IMR-90 (cell line): ENCODE data around the gene MALSU1. TPM values are rescaled to one million over a fixed set of nuclear protein-coding genes. Genes with fewer than 3 reads are reported as not detected.

Experiments used
- ATAC-seq: fragments of 200-7000 bp; cut with Tn5 transposase; 2 replicates; pipeline ENCODE4 v1.9.1; 2020; ENCODE audit warnings: low read depth, mild to moderate bottlenecking, moderate library complexity
- BruUV-seq: library from RNA; stranded (reverse); fragments of 400-500 nt; replicated peaks from 2 replicates; lab custom pipeline; 2021; lab: Mats Ljungman, UMichigan
- CTCF ChIA-PET: fragments of 300-600 bp; formaldehyde crosslinking; extraction: SDS; loops from one replicate; lab custom pipeline; 2021; ENCODE audit warnings: antibody characterized with exemption; lab: Yijun Ruan, JAX
- POLR2A ChIA-PET: fragments of 300-600 bp; sonication (Branson Sonifier 250); formaldehyde crosslinking; loops from one replicate; lab custom pipeline; 2022; ENCODE audit warnings: antibody characterized with exemption; ENCODE audit not compliant: unreplicated experiment; lab: Charles Lee
- DNase-seq: peaks from one replicate; pipeline ENCODE4 v3.0.0; 2013
- H2AFZ ChIP-seq: replicated peaks from 2 replicates; pipeline ENCODE3; 2013; ENCODE audit warnings: low read length, mild to moderate bottlenecking; ENCODE audit not compliant: poor library complexity
- H2AK5ac ChIP-seq: 2 replicates; pipeline ENCODE4 v1.6.1; 2013; ENCODE audit warnings: low read depth, low read length, inconsistent platforms
- H2AK9ac ChIP-seq: replicated peaks from 2 replicates; pipeline ENCODE3; 2013; ENCODE audit warnings: mild to moderate bottlenecking, low read depth, low read length, moderate library complexity; ENCODE audit not compliant: poor library complexity
- H2BK120ac ChIP-seq: 2 replicates; pipeline ENCODE4 v1.6.1; 2013; ENCODE audit warnings: low read depth, low read length, inconsistent platforms
- H2BK15ac ChIP-seq: 3 replicates; pipeline ENCODE4 v1.6.1; 2013; ENCODE audit warnings: low read depth, low read length, inconsistent platforms
- H2BK20ac ChIP-seq: 2 replicates; pipeline ENCODE4 v1.6.1; 2013; ENCODE audit warnings: low read depth, mild to moderate bottlenecking, inconsistent platforms, low read length, moderate library complexity
- H2BK5ac ChIP-seq: 2 replicates; pipeline ENCODE4 v1.6.1; 2013; ENCODE audit warnings: mild to moderate bottlenecking, low read depth, low read length, inconsistent platforms; ENCODE audit not compliant: poor library complexity, severe bottlenecking
- H3K14ac ChIP-seq: replicated peaks from 2 replicates; pipeline ENCODE4 v1.6.1; 2013; ENCODE audit warnings: low read depth, low read length, inconsistent platforms
- H3K18ac ChIP-seq: 2 replicates; pipeline ENCODE4 v1.6.1; 2013; ENCODE audit warnings: low read depth, low read length, control low read depth
- H3K23ac ChIP-seq: 2 replicates; pipeline ENCODE4 v1.6.1; 2013; ENCODE audit warnings: low read depth, low read length, inconsistent platforms
- H3K27ac ChIP-seq: 2 replicates; pipeline ENCODE4 v1.5.1; 2013; ENCODE audit warnings: mild to moderate bottlenecking, control low read depth, low read length; ENCODE audit not compliant: insufficient read depth
- H3K27me3 ChIP-seq: 2 replicates; pipeline ENCODE4 v1.6.1; 2013; ENCODE audit warnings: low read length; ENCODE audit not compliant: control insufficient read depth, insufficient read depth
- H3K36me3 ChIP-seq: 2 replicates; pipeline ENCODE4 v1.6.1; 2013; ENCODE audit warnings: low read length, mixed read lengths; ENCODE audit not compliant: control insufficient read depth, insufficient read depth
- H3K4ac ChIP-seq: 2 replicates; pipeline ENCODE4 v1.6.1; 2013; ENCODE audit warnings: low read depth, low read length, inconsistent platforms
- H3K4me1 ChIP-seq: 2 replicates; pipeline ENCODE4 v1.6.1; 2013; ENCODE audit warnings: low read length, mixed read lengths; ENCODE audit not compliant: control insufficient read depth, insufficient read depth
- H3K4me2 ChIP-seq: 2 replicates; pipeline ENCODE4 v1.6.1; 2013; ENCODE audit warnings: low read depth, mild to moderate bottlenecking, control low read depth, low read length, moderate library complexity
- H3K4me3 ChIP-seq: 2 replicates; pipeline ENCODE4 v1.5.1; 2013; ENCODE audit warnings: low read depth, mild to moderate bottlenecking, control low read depth, low read length, moderate library complexity; ENCODE audit not compliant: insufficient read depth
- H3K56ac ChIP-seq: 2 replicates; pipeline ENCODE4 v1.6.1; 2013; ENCODE audit warnings: low read length, inconsistent platforms; ENCODE audit not compliant: insufficient read depth; ENCODE audit errors: extremely low read depth
- H3K79me1 ChIP-seq, 2 experiments: 2 replicates each; pipeline ENCODE4 v1.6.1; 2013; ENCODE audit warnings: low read length in 2 of 2, inconsistent platforms in 1 of 2, low read depth in 1 of 2
- H3K9ac ChIP-seq: 2 replicates; pipeline ENCODE4 v1.6.1; 2013; ENCODE audit warnings: low read depth, low read length, control low read depth
- H3K9me1 ChIP-seq: 2 replicates; pipeline ENCODE4 v1.6.1; 2013; ENCODE audit warnings: low read length, inconsistent platforms; ENCODE audit not compliant: insufficient read depth
- H3K9me3 ChIP-seq: 2 replicates; pipeline ENCODE4 v1.6.1; 2013; ENCODE audit warnings: low read length; ENCODE audit not compliant: control insufficient read depth, insufficient read depth
- H4K20me1 ChIP-seq: 2 replicates; pipeline ENCODE4 v1.6.1; 2013; ENCODE audit warnings: low read length, inconsistent platforms; ENCODE audit not compliant: insufficient read depth
- H4K5ac ChIP-seq: 2 replicates; pipeline ENCODE4 v1.6.1; 2013; ENCODE audit warnings: mild to moderate bottlenecking, low read depth, low read length, control low read depth
- H4K8ac ChIP-seq, 2 experiments: 2 replicates each; pipeline ENCODE4 v1.6.1; 2013; ENCODE audit warnings: low read depth in 2 of 2, low read length in 2 of 2, control low read depth in 1 of 2, inconsistent platforms in 1 of 2
- H4K91ac ChIP-seq: 2 replicates; pipeline ENCODE4 v1.6.1; 2013; ENCODE audit warnings: low read depth, low read length, inconsistent platforms; ENCODE audit not compliant: insufficient read depth
- BHLHE40 ChIP-seq: fragments of 150-350 bp; IDR thresholded peaks from 2 replicates; pipeline ENCODE4 v1.6.1; 2016; ENCODE audit warnings: mild to moderate bottlenecking, low read depth, low read length
- MAFK ChIP-seq: IDR thresholded peaks from 2 replicates; pipeline ENCODE4 v1.6.1; 2012; ENCODE audit warnings: low read depth, low read length, improper control_type of control experiment
- WGBS, 2 experiments: methylation state at CpG; one replicate each; pipeline versions ENCODE4 v1.1.5 to v1.1.7; 2013; ENCODE audit warnings: missing lambda C conversion rate in 2 of 2; ENCODE audit not compliant: insufficient read length in 1 of 2; ENCODE audit errors: extremely low coverage in 2 of 2; 5-methylcytosine and 5-hydroxymethylcytosine counted together
- dilution Hi-C: fragments of 300-500 bp; cut with HindIII; formaldehyde crosslinking; loops from one replicate; pipeline ENCODE4 v1.14.3; 2018; ENCODE audit warnings: low sequenced_read_pairs; ENCODE audit not compliant: unreplicated experiment
- in situ Hi-C: fragments of 300-500 bp; cut with MboI; formaldehyde crosslinking; loops from 3 replicates; pipeline ENCODE4 v1.14.3; 2019; ENCODE audit warnings: low sequenced_read_pairs, inconsistent platforms, mixed read lengths
- intact Hi-C: fragments of 100-400 bp; cut with micrococcal nuclease; formaldehyde crosslinking; loops from 2 replicates; pipeline ENCODE4 v1.10.0; 2022
- polyA plus RNA-seq, 3 experiments: library from polyadenylated mRNA; depleted of rRNA; stranded (reverse); fragments of >200 nt; gene quantifications; 2 replicates each; pipeline ENCODE4 v1.2.3, GENCODE V29; 2012; ENCODE audit warnings: low replicate concordance in 1 of 3
- total RNA-seq: library from RNA; depleted of rRNA; stranded (reverse); fragments of >200 nt; gene quantifications from 2 replicates; pipeline ENCODE4 v1.2.3, GENCODE V29; 2012

MALSU1 gene
- total and polyA plus RNA-seq, 2 of the 4 experiments (the other 2 are of a cell fraction) = 30.5 to 36.0 TPM

DNA sequence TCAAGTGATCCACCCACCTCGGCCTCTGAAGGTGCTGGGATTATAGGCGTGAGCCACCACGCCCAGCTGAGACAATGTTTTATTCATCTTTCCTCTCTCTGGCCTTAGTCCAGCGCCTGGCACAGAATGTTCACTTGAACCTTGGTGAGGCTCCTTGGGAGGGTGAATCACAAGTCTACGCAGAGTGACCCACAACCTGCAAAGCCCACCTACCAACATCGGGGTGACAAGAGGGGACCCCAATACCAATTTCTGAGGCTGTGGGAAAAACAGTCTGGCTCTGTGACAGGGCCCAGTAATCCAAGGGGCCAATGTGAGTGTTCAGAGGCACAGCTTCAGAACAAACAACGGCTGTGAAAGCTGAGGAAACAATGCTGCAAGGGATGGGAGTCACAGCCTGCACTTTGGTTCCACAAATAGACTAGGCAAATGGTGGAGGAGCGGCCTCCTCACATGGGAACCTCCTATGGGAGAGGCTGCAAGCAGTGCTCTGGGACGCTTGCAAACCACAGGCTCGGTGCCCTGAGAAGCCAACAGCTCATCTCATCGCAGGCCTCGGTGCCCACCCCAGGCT lies 5.6 kb upstream of the MALSU1 start:
- no TSS peak for BruUV-seq
- H2BK120ac ChIP-seq = no peak overlapping the region
- 0 out of 4 replicates have a peak, but pooled peaks cover 0 to 3% of the 10 kb centered on the region in 2 experiments for H3K79me1 ChIP-seq
- H2BK20ac ChIP-seq = no peak overlapping the region
- no peak overlapping the region for H2AK9ac ChIP-seq
- ATAC-seq (no peak), DNase-seq (no peak)
- H3K4me3 ChIP-seq = no peak overlapping the region
- no peak overlapping the region for H3K56ac ChIP-seq
- ChIA-PET POLR2A (no interaction called here), CTCF (interaction anchor here (0.6 kb wide), 1 partner anchor 17 kb away, joined by 3 read pairs; no protein-coding TSS in a partner anchor)
- no peak overlapping the region for H3K4me2 ChIP-seq
- no peaks in the 10 kb centered on the region for H3K27me3 ChIP-seq
- dilution Hi-C loops (no loop called here), intact Hi-C loops (no loop called here), in situ Hi-C loops (no loop called here)
- no peak overlapping the region for H3K9ac ChIP-seq
- no peak overlapping the region for H3K4ac ChIP-seq
- H3K27ac ChIP-seq = no peak overlapping the region
- H3K36me3 ChIP-seq = no peaks in the 10 kb centered on the region
- H3K4me1 ChIP-seq = peaks cover under 1% of the 10 kb centered on the region
- no peak overlapping the region for H3K23ac ChIP-seq
- no peak overlapping the region for H2BK5ac ChIP-seq
- H3K9me1 ChIP-seq = peaks cover 7% of the 10 kb centered on the region; the same call in 1 of the 2 replicates
- no peak overlapping the region for H2BK15ac ChIP-seq
- no peak overlapping the region for H3K14ac ChIP-seq
- peak overlapping the region; percentile 38 for H2AFZ ChIP-seq
- no peak overlapping the region for H3K18ac ChIP-seq
- no peaks in the 10 kb centered on the region for H3K9me3 ChIP-seq
- H4K20me1 ChIP-seq = no peaks in the 10 kb centered on the region
- no peak overlapping the region for H4K91ac ChIP-seq
- no peak overlapping the region for H4K5ac ChIP-seq
- H4K8ac ChIP-seq = no peak overlapping the region
- H2AK5ac ChIP-seq = no peak overlapping the region
- 93% methylated on average over 2 of the region's 12 CpGs; no CpG with 5 or more reads in 1 of the 2 experiments for WGBS, 2 experiments
- TF ChIP-seq MAFK (no peak), BHLHE40 (no peak)
